ENCODE data around the gene CYP3A5.
"Not testable (repeated sequence)": the region's sequence is repeated elsewhere in the genome, so short reads cannot be mapped to it uniquely, and the experiment has no call there.

Gene CYP3A5

DNA sequence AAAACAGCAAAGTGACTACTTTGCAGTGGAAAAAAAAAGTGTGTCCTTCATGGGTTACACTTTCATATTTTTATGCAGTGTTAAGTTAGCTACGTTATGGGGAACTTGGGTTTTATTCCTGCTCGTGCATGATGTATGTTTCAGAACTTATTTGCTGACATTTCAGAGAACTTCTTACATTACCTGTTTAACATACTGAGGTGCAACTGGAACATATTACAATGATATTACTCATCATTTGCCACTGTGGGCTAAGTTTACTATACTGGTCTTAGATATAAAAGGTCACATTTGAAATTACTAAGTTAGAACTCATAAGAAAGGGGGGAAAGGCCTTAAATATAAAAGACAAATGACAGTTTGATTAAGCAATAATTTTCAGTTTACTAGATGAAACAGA lies 42.4 kb downstream of the CYP3A5 start:
- not testable (repeated sequence) for DNase-seq

DNA sequence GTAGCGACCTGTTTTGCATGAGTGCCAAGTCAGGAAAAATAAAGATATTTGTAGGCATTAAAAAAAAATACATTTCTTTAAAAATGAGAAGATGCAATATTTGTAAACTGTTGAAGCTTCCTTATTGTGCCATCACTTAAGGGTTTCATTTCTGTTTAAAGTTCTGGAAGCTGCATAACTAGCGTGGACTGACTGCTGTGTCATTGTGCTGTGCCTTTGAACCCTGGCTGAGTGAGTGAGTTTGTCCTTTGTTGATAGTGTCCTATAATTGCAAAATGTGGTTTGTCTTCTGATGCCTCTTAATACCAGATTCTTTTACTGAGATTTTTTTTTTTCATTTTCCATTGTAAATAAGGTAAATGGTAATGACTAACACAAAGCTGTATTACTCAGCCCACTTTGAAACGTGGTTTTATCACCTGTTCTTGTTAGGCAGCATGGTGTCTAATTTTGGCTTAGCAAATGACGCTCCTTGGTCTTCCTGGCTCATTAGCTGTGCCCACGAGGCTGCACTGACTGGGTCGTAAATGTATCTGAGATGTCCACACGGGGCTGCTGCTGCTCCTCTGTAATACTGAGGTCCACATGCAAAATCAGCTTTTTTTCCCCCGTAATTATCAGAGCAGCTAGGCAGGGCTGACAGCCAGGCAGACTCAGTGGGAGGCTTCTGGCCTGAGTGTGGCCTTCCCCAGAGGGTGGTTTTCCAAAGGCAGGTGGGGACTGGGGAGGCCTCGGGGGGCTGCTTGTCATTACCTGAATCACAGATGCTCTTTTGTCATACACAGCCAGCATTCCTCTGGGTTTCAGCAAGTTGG lies 48.3 kb downstream of the CYP3A5 start:
- no peak for DNase-seq

DNA sequence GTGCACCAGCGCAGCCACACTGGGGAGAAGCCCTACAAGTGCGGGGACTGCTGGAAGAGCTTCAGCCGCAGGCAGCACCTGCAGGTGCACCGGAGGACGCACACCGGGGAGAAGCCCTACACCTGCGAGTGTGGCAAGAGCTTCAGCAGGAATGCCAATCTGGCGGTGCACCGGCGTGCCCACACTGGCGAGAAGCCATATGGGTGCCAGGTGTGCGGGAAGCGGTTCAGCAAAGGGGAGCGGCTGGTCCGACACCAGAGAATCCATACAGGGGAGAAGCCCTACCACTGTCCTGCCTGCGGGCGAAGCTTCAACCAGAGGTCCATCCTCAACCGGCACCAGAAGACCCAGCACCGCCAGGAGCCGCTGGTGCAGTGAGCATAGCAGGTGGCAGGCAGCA lies 50.2 kb downstream of the CYP3A5 start:
- DNase-seq: no peak

DNA sequence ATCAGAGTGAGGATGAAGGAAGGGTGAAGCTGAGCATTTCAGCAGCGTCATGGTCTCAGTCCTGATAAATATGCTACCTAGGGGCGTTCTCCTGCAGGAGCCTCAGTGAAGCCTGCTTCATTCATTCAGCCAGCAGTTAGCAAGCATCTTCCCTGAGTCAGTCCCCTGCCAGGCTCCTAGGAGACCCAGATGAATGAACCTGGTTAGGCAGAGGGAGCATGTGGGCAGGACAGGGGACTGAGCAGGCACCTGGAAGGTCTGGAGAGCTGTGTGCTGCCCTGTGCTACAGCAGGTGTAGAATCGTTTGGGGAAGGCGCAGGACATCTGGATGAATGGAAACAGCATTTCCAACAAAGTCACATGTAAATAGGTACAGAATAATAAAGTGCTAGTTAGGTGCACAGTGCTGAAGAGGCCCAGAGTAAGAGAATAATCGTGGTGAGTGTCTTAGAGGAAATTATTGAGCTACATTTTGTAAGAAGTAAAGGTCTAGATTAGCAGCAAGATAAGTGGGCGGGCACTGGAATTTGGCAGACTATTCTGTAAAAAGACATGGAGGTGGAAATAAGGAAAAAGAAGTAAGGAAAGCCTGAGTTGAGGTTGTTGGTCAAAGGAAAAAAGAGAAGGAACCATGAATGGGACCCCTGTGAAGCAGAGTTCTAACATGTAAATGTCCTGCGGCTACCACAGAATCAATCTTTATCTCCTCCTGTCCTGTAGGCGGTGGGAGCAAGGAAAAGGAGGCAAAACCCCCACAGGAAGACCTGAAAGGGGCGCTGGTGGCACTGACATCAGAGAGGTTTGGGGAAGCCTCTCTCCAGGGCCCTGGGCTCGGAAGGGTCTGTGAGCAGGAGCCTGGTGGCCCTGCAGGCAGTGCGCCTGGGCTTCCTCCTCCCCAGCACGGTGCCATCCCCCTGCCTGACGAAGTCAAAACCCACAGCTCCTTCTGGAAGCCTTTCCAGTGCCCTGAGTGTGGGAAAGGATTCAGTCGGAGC lies 51.0 kb downstream of the CYP3A5 start:
- DNase-seq: no peak

DNA sequence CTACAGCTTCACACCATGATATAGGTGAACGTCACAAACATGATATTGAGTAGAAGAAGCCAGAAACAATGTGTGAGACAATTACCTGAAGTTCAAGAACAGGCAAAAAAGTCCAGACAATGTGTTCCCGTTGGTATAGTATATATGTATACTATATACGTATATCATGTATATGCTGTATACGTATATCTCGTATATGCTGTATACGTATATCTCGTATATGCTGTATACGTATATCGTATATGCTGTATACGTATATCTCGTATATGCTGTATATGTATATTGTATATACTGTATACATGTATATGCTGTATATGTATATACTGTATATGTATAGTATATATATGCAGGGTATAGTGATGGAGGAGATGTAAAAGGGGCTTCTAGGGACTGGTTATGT lies 52.3 kb downstream of the CYP3A5 start:
- no peak for DNase-seq

DNA sequence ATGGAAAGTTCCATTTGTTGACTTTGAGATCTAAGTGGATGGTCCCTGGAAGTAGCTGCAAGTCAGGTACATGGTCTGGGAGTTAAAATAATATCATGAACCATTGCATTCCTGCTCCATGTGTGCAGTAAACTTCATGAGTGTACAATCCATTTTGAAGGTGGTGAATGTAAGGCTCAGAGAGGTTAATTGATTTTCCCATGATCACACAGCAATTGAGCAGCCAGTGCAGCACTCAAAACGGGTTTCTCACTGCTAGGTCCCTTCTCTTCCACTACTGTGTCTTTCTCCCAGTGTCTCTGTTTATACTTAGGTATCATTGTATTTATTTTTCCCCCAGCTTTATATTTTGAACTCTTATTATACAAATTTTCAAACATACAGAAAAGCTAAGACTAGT lies 53.1 kb downstream of the CYP3A5 start:
- no peak for DNase-seq

DNA sequence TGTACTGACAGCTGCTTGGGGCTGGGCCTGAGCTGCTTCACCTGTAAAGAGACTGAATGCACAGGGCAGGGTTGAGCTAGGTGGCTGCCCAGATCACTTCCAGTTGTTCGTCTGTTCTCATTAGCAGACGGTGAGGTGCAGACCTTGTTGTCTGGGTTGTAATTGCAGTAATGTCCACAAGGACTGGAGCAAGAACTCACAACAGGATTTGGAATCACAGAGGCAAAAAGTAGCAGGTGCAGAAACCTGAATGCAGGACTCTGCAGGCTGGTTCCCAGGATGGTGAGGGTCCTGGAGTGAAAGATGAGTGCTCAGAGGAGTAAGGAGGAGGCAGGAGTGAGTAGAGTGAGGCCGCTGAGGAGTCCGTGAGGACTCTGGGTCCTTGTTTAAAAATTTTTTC lies 53.8 kb downstream of the CYP3A5 start:
- DNase-seq: no peak

DNA sequence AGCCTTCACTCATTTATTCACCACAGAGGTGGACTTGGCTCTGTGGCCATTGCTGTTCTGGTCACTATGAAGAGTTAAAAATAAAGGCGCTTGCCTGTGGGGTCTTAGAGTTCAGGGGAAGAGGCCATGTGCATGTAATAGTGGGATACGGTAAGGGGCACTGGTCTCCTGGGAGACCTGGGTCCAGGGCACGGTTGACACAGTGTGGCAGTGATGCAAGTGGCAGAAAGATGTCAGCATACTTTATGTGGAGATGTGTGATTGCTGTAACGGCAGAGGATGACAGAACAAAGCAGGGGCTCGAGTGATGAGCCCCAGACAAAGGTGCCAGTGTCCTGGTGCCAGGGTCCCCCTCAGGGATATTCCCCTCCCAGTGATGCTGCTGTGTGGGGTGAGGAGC lies 54.5 kb downstream of the CYP3A5 start:
- no peak for DNase-seq

DNA sequence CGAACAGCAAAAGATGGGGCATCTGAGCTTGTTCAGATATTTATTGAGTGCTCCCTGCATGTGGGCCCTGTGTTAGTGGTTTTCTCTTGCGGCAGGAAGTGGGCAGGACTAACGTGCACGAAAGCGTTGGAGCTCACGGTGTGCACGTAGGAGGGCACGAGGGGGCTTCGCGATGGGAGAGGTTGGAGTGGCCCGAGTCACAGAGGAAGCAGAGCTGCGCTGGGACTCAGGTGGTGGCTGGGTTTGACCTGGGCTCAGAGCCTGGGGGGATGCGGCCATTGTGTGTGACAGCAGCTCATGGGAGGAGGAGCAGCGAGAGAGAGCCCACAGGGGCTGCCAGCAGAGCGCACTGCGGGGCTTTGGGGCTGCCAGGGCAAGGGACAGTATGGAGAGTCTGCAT lies 55.3 kb downstream of the CYP3A5 start:
- DNase-seq: peak; percentile 45 to 53

DNA sequence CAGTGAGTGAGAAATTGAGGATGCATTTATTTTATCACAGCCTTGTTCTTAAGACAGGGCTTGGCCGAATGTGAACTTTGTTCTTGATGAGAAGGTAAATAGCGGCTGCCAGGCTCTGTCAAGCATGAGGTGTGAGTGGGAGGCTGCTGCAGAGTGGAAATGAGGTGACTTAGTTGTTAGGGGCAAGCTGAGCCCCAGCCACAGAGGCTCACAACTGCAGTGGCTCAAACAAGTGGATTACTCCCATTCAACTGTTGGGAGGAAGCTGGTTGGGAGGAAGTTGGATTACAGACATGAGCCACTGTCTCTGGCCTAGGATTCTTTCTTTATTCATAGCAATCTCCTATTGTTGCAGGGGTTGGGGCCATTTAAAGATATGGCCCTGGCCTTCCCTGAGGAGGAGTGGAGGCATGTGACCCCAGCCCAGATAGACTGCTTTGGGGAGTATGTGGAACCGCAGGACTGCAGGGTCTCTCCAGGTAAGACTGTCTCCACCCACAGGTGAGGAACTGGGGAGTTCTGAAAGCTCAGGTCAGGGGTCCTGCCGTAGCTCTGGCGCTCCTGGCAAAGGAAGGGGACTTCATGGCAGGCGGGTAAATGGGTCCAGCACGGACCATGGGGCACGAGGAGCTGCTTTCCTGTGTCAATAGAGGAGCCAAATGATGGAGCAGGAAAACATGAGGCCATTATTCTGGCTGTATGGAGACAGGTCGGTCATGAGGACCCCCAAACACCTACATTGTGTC lies 55.9 kb downstream of the CYP3A5 start:
- DNase-seq: peak in 1 of 2 donors; percentile 16

DNA sequence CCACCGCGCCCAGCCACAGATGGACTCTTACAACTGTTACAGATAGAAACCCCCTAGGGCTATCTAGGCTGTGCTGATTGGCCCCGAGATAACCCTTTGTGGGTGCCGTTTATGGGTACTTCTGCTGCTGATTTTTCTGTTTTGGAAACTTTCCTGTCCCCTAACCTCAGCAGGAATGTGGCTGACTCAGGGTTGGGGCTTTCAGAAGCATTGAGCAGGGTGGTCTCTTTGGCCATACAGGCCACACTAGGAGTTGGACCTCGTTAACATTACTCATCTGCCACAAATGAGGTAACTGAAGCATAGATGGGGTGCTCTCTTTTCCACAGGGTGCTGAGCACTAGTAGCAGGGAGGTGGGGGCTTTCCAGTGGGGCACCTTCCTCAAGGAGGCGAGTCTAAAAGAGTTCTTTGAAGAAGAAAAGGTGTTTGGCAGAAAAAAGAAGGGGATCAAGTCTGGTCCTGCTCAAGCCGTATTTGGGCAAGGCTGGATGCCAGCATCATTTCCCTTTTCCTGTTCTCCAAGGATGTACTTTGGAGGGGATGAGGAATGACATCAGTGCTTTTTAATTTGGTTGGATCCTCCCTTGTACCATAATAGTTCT lies 56.6 kb downstream of the CYP3A5 start:
- no peak for DNase-seq

DNA sequence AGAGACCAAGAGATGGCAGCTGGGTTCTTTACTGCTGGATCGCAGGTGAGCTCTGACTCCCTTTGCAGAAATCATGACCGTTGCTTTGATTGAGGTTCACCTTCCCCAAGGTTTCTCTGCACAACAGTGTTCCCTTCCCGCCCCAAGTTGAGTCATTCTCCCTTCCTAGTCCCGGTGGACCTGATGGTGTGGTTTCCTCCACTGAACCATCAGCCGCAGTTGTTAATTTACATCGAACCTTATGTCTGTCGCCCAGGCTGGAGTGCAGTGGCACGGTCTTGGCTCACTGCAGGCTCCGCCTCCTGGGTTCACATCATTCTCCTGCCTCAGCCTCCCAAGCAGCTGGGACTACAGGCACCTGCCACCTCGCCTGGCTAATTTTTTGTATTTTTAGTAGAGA lies 57.2 kb downstream of the CYP3A5 start:
- no peak for DNase-seq

DNA sequence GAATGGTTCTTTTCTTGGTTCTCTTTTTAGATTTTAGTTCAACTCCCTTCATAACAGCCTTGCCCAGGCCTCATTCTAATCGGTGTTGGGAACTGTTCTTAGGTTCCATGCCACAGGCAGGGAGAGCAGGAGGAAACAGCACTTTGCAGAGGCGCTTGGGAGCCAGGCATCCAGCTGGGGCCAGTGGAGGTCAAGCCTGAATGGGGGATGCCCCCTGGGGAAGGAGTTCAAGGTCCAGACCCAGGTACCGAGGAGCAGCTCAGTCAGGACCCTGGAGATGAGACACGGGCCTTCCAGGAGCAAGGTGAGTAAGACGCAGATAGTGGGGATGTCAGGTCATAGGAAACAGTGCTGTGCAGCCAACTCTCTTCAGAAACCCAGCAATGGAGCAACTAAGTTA lies 58.5 kb downstream of the CYP3A5 start:
- no peak for DNase-seq

DNA sequence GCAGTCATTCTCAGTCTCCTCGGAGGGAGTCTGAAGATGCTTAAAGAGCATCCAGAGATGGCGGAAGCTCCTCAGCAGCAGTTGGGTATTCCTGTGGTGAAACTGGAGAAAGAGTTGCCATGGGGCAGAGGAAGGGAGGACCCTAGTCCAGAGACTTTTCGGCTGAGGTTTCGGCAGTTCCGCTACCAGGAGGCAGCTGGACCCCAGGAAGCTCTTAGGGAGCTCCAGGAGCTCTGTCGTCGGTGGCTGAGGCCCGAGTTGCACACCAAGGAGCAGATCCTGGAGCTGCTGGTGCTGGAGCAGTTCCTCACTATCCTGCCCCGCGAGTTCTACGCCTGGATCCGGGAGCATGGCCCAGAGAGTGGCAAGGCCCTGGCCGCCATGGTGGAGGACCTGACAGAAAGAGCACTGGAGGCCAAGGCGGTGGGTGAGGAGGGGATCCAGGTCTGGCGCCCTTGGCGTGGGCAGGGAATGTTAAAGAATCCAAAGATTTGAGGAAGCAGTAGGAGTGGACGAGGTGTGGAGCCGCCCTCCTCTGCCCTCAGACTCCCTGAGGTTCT lies 60.1 kb downstream of the CYP3A5 start:
- no peak for DNase-seq

DNA sequence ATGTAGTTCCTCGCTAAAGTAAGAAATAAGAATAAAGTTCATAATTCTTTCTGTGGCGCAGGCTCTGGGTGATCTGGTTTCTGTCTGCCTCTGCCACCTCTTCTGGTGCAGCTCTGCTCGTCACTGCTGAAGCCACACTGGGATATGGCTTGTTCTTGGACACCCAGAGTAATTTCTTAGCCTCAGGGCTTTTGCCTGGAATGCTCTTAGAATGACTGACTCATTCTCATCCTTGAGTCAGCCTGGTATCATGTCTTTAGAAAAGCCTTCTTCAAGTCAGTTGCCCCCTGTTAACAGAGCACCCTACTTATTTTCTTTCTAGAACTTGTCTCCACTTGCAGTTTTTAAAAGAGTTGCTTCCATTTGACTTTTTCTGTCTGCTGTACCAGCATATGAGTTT lies 61.1 kb downstream of the CYP3A5 start:
- DNase-seq: no peak

DNA sequence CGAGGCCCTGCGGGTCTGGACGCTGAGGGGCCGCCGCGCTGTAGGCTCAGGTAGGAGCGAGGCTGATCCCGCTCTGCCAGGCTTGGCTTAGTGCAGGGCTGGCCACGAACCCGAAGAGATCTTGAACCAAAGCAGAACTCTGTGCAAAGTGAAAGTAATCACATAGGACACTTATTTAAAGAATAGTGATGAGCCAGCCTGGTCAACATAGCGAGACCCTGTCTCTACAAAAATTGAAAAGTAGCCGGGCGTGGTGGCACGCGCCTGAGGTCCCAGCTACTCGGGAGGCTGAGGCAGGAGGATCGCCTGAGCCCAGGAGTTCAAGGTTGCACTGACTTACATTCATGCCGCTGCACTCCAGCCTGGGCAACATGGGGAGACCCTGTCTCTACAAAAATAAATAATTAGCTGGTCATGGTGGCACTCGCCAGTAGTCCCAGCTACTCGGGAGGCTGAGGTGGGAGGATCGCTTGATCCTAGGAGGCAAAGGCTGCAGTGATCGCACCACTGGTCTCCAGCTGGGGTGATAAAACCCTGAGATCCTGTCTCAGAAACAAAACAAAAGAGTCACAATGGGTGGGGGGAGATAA lies 62.5 kb downstream of the CYP3A5 start:
- no peak for DNase-seq

DNA sequence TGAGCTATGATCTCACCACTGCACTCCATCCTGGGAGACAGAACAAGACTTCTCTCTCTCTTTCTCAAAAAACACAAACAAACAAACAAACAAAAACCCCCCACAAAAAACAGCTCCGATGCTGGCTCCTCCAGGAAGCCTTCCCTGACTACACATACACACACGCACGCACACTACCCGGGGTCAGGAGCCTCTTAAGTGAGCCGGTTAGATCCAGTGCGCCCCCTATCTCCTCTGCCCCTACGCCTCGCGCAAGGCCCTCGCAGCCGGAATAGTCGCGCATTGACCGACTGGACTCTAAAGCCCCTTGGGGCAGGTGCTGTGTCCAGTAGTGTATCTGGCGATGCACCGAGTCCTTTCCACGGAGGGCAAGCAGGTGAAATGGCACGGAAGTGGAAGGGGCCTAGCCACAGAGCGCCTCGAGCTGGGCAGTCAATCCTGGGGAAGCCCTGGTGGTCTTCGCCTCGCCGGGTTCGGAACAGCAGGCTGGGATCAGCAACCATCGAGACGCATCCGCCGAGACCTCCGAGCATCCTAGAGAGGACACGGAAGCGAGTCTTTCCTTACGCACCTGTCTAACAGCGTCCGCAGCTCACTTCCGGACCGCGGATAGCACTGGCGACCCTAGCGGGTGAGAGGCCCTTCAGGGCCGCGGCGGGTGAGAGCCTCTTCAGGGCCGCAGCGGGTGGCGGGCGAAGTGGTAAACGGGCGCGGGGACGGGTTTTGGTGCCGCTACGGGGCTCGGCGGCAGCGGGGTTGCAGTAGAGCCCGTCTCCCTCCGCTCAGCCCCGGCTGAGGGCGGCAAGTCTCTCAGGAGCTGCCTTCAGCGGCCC lies 63.2 kb downstream of the CYP3A5 start, which contains the start of gene ZSCAN25:
Gene ZSCAN25, plus strand, starts transcription at position 588 of the 833 bp plus-strand sequence. CDS start 2,661 bp downstream, outside the sequence.
- DNase-seq: peak; percentile 82 to 85

DNA sequence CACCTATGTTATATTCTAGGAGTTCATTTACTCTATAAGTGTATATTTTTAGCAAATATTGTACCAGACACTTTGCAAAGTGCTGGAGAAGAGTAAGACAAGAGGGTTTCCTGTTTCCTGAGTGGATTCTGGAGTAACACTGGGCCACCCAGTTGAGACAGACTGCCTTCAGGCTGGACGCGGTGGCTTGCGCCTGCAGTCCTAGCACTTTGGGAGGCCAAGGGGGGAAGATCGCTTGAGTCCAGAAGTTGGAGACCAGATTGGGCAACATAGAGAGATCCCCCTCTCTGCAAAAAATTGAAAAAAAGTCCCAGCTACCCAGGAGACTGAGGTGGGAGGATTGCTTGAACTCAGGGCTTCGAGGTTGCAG lies 63.8 kb downstream of the CYP3A5 start:
- DNase-seq: no peak

DNA sequence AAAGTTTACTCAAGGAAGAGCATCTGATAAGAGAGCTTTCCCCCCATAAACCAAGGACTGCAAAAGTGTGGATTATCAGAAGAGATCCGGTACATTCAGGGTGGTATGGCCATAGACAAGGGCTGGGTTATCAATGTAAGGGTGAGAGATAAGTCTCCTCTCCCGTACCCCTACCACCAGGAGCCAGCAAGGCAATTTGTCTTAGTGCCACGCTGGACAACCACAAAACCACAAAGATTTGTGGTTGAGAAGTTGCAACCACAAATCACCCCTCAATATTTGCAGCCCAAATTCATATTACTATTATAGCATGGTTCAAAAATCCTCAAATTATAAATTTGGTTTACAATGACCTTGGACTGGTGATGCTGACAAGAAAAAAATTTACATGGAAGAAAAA lies 65.3 kb downstream of the CYP3A5 start:
- DNase-seq: no peak

DNA sequence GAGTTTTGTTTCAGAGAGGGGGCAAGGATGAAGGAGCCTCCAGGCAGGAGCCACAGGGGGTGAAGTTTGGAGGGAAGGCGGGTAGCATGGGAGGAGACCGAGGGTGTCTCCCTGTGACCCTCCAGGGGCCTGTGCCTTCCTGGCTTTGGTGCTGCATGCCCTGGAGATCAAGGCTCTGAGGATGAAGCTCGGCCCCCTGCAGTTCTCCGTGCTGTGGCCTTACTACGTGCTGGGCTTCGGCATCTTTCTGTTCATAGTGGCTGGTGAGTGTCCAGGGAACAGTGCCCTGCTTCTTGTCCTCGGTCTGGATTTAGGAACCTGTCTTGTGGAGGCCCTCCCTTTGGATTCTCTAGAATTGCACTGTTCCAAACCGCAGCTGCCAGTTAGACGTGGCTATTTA lies 72.2 kb downstream of the CYP3A5 start:
- no peak for DNase-seq

DNA sequence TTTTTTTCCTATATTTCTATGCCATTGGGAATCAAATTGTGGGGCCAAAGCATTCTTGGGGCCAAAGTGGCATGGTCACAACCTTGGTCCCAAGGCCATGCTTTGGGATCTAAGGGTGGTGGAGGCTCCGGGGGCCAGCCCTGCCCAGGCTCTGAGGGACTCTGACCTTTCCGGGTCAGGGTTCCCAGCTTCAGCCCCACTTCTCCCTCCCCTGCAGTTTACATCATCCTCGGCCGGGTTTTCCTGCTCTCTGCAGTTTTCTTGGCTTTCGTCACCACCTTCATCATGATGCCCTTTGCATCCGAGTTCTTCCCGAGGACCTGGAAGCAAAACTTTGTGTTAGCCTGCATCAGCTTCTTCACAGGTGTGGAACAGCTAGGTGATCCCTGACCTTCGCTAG lies 73.3 kb downstream of the CYP3A5 start:
- DNase-seq: no peak
